Measurements from ENCODE around the gene MAML2. TPM values are rescaled to one million over a fixed set of nuclear protein-coding genes. Genes with fewer than 3 reads are reported as not detected.

Gene MAML2
- polyA plus RNA-seq, 3 donors = 0.57 to 7.6 (median 1.2) TPM

- TF ChIP-seq CTCF (IDR thresholded peaks at IDR 0.05) = no peak
- H3K4me1 Mint-ChIP-seq = peaks cover 19% of the 10 kb centered on the region
- Histone ChIP-seq H3K4me1 (ENCODE audit: control insufficient read depth in 1 of 2, insufficient read depth in 2 of 2, low read length in 2 of 2) (peaks cover 3 to 5% of the 10 kb centered on the region in 2 donors), H2AFZ (ENCODE audit: insufficient read depth, low read depth, low read length, poor library complexity, severe bottlenecking) (no peak overlapping the region), H3K9ac (ENCODE audit: insufficient read depth, low read length, poor library complexity, severe bottlenecking) (no peak overlapping the region), H3K4me3 (replicated peaks in 1 of 3; ENCODE audit: low read depth in 2 of 3, low read length in 3 of 3) (no peak overlapping the region), H3K4me2 (replicated peaks; ENCODE audit: extremely low read depth, low read length, poor library complexity, severe bottlenecking) (no peak overlapping the region), H3K27me3 (ENCODE audit: control insufficient read depth in 2 of 2, insufficient read depth in 2 of 2, low read length in 2 of 2) (no peaks in the 10 kb centered on the region), H3K79me2 (ENCODE audit: insufficient read depth, low read length) (no peaks in the 10 kb centered on the region), H3K36me3 (replicated peaks in 1 of 2; ENCODE audit: control insufficient read depth in 1 of 2, insufficient read depth in 2 of 2, low read length in 2 of 2) (no peaks in the 10 kb centered on the region), H3K9me3 (replicated peaks in 1 of 2; ENCODE audit: control insufficient read depth in 1 of 2, insufficient read depth in 1 of 2, low read length in 2 of 2) (no peaks in the 10 kb centered on the region), H4K20me1 (ENCODE audit: insufficient read depth, low read length) (peaks cover 24% of the 10 kb centered on the region), H3K27ac (ENCODE audit: low read depth in 1 of 2, low read length in 2 of 2) (no peak overlapping the region)
- intact Hi-C loops (cut with micrococcal nuclease) = no loop called here
- peak overlapping the region in 2 of 7 donors; percentile 73 to 74 for H3K27ac Mint-ChIP-seq
- H3K9me3 Mint-ChIP-seq = no peaks in the 10 kb centered on the region
- no CpG with 5 or more reads among the region's 4 CpGs for WGBS (ENCODE audit: insufficient coverage)
- H3K27me3 Mint-ChIP-seq (ENCODE audit: low read depth in 3 of 3) = peaks cover 0 to 7% (median 1%) of the 10 kb centered on the region in 3 donors
- no peak overlapping the region for H3K4me3 Mint-ChIP-seq
- H3K36me3 Mint-ChIP-seq = no peaks in the 10 kb centered on the region
- DNase-seq = no peak
These were observed 327.0 kb downstream of the MAML2 start for GRCh38 chr11:96015906-96016565.

GRCh38 chr11:96014217-96014616 is 328.8 kb downstream of the MAML2 start:
- peaks cover 19% of the 10 kb centered on the region for H3K4me1 Mint-ChIP-seq
- Histone ChIP-seq H3K36me3 (replicated peaks in 1 of 2; ENCODE audit: control insufficient read depth in 1 of 2, insufficient read depth in 2 of 2, low read length in 2 of 2) (no peaks in the 10 kb centered on the region), H2AFZ (ENCODE audit: insufficient read depth, low read depth, low read length, poor library complexity, severe bottlenecking) (no peak overlapping the region), H3K9ac (ENCODE audit: insufficient read depth, low read length, poor library complexity, severe bottlenecking) (no peak overlapping the region), H4K20me1 (ENCODE audit: insufficient read depth, low read length) (peaks cover 24% of the 10 kb centered on the region), H3K27me3 (ENCODE audit: control insufficient read depth in 2 of 2, insufficient read depth in 2 of 2, low read length in 2 of 2) (no peaks in the 10 kb centered on the region), H3K9me3 (replicated peaks in 1 of 2; ENCODE audit: control insufficient read depth in 1 of 2, insufficient read depth in 1 of 2, low read length in 2 of 2) (no peaks in the 10 kb centered on the region), H3K79me2 (ENCODE audit: insufficient read depth, low read length) (no peaks in the 10 kb centered on the region), H3K27ac (ENCODE audit: low read depth in 1 of 2, low read length in 2 of 2) (no peak overlapping the region), H3K4me3 (replicated peaks in 1 of 3; ENCODE audit: low read depth in 2 of 3, low read length in 3 of 3) (no peak overlapping the region), H3K4me1 (ENCODE audit: control insufficient read depth in 1 of 2, insufficient read depth in 2 of 2, low read length in 2 of 2) (peaks cover 3 to 5% of the 10 kb centered on the region in 2 donors), H3K4me2 (replicated peaks; ENCODE audit: extremely low read depth, low read length, poor library complexity, severe bottlenecking) (no peak overlapping the region)
- WGBS (ENCODE audit: insufficient coverage) = no CpG with 5 or more reads among the region's 3 CpGs
- H3K4me3 Mint-ChIP-seq = peak overlapping the region in 1 of 2 donors; percentile 16
- no peaks in the 10 kb centered on the region for H3K9me3 Mint-ChIP-seq
- TF ChIP-seq CTCF (IDR thresholded peaks at IDR 0.05) = no peak
- no peaks in the 10 kb centered on the region for H3K36me3 Mint-ChIP-seq
- H3K27ac Mint-ChIP-seq = peak overlapping the region in 4 of 7 donors; percentile 5 to 70 (median 62)
- H3K27me3 Mint-ChIP-seq (ENCODE audit: low read depth in 3 of 3) = peaks cover 0 to 7% (median 1%) of the 10 kb centered on the region in 3 donors
- DNase-seq = peak; percentile 23 to 58 (median 40)
- intact Hi-C loops (cut with micrococcal nuclease) = no loop called here
